ENCODE data around the gene TMEFF2. TPM values are rescaled to one million over a fixed set of nuclear protein-coding genes. Genes with fewer than 3 reads are reported as not detected.
A peak's percentile ranks its signal among the peaks of the same experiment; 100 is the strongest.

Gene TMEFF2
- total and polyA plus RNA-seq, 8 donors: 0.18 to 1.0 (median 0.39) TPM; not detected in 2

DNA sequence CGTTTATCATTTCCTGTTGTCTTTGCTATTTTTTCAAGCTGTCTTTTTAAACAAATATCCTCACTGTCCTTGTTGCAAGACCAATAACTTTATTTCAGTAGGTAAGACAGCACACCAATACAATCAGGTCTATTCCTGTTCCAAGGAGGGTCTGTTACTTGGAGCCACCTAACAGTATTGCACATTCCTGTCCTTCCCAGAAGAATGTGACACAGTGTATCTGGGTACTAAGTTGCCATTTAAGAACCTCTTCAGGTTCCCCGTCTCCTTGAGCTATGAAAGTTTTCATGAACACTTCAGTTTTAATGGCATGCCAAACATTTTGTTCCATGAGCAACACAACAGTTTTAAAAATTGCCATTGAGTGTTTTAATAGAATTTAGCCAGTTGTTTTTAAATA, 209.0 kb downstream of the TMEFF2 start:
- ATAC-seq (peak; percentile 89), DNase-seq (no peak)
- intact Hi-C loops (cut with DNase I): no loop called here

DNA sequence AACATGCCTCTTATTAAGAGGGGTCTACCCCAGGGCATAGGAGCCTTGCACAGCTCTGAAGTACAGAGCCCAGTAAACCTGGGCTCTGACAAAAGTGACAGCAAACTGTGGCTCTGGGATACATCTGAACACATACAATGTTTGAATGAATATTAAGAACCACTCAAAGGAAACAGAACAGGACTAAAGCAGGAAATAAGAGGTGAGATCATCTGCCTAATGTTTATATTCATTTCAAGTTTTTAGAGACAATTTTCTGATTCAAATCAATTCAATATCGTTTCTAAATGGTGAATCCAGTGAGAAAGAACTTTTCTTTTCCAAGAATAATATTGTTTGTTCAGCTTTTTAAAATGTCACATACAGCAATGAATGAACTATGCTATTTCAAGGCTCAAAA, 211.1 kb downstream of the TMEFF2 start:
- no peak overlapping the region for H3K4me3 ChIP-seq
- H3K27ac ChIP-seq: no peak overlapping the region
- ATAC-seq (no peak), DNase-seq (no peak)
- H3K4me1 ChIP-seq: no peaks in the 10 kb centered on the region
- H3K9me3 ChIP-seq: no peaks in the 10 kb centered on the region
- TF ChIP-seq, protein P1, sequence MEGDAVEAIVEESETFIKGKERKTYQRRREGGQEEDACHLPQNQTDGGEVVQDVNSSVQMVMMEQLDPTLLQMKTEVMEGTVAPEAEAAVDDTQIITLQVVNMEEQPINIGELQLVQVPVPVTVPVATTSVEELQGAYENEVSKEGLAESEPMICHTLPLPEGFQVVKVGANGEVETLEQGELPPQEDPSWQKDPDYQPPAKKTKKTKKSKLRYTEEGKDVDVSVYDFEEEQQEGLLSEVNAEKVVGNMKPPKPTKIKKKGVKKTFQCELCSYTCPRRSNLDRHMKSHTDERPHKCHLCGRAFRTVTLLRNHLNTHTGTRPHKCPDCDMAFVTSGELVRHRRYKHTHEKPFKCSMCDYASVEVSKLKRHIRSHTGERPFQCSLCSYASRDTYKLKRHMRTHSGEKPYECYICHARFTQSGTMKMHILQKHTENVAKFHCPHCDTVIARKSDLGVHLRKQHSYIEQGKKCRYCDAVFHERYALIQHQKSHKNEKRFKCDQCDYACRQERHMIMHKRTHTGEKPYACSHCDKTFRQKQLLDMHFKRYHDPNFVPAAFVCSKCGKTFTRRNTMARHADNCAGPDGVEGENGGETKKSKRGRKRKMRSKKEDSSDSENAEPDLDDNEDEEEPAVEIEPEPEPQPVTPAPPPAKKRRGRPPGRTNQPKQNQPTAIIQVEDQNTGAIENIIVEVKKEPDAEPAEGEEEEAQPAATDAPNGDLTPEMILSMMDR (IDR thresholded peaks at IDR 0.05): no peak
- intact Hi-C loops (cut with DNase I): no loop called here
- no peaks in the 10 kb centered on the region for H3K36me3 ChIP-seq
- H3K27me3 ChIP-seq: no peaks in the 10 kb centered on the region

More for the DNA sequence above, 209.0 kb downstream of the TMEFF2 start:
- Histone ChIP-seq H3K36me3 (no peaks in the 10 kb centered on the region), H3K27me3 (no peaks in the 10 kb centered on the region), H3K9me3 (no peaks in the 10 kb centered on the region), H3K4me3 (no peak overlapping the region), H3K27ac (no peak overlapping the region), H3K4me1 (no peaks in the 10 kb centered on the region)
- TF ChIP-seq, protein P1 (IDR thresholded peaks at IDR 0.05): no peak

DNA sequence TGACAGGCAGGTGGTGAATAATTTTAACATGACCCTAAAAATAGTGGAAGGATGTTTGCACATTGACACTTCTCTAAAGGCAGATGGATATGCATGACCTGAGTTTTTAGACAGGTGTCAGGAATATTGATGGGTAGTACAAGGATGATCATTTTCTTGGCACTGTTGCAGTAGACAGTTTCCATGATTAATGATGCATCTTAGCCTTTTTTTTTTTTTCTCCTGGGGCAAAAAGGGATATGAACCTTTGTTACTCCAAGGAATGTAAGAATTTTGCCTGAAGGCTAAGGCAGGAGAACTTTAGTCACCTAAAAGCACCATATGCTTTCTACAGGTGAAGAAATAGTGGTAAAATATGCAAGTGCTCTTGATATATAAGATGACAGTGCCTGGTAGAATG, 211.5 kb downstream of the TMEFF2 start:
- DNase-seq (no peak), ATAC-seq (no peak)
- Histone ChIP-seq H3K27me3 (no peaks in the 10 kb centered on the region), H3K27ac (no peak overlapping the region), H3K9me3 (no peaks in the 10 kb centered on the region), H3K4me1 (no peaks in the 10 kb centered on the region), H3K36me3 (no peaks in the 10 kb centered on the region), H3K4me3 (no peak overlapping the region)
- intact Hi-C loops (cut with DNase I): no loop called here
- TF ChIP-seq, protein P1 (IDR thresholded peaks at IDR 0.05): no peak

DNA sequence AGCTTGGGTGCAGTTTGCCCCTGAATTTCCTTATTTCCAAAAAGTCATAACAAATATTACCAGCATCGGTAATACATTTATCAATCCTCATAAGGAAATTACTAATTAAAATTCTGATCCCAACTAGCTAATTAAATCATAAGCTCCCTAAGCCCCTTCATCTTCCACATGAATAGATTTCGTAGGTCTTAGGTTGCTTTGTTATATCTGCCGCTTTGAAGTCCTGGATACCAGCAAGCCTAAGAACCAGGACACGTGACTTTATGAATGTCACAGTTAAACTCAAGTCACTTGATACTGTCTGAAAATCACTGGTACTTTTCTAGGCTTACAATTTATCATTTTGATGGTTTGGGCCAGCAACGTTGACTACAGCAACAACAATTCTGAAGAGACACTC, 213.0 kb downstream of the TMEFF2 start:
- ATAC-seq (no peak), DNase-seq (no peak)
- no peaks in the 10 kb centered on the region for H3K9me3 ChIP-seq
- H3K36me3 ChIP-seq: no peaks in the 10 kb centered on the region
- TF ChIP-seq, protein P1 (IDR thresholded peaks at IDR 0.05): no peak
- H3K4me3 ChIP-seq: no peak overlapping the region
- no peak overlapping the region for H3K27ac ChIP-seq
- no peaks in the 10 kb centered on the region for H3K4me1 ChIP-seq
- intact Hi-C loops (cut with DNase I): no loop called here
- H3K27me3 ChIP-seq: no peaks in the 10 kb centered on the region

DNA sequence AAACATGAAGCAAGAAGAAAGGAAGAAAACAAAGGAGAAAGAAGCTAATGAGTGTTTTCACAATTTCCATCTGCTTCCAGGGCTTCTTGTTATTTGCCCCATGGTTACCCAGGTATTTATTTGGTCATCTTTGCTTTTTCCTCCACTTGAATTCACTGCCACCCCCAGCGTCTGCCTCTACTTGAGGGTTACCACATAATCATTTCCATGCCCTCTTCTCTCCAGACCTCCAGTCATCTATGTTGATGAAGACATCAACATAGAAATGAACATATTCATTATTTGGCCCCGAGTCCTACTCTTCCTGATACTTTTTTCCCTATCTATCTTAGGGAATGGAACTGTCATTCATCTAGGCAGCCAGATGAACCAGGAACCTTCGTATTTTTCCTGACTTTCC, 214.2 kb downstream of the TMEFF2 start:
- Histone ChIP-seq H3K9me3 (no peaks in the 10 kb centered on the region), H3K4me3 (no peak overlapping the region), H3K36me3 (no peaks in the 10 kb centered on the region), H3K4me1 (no peaks in the 10 kb centered on the region), H3K27ac (no peak overlapping the region), H3K27me3 (no peaks in the 10 kb centered on the region)
- DNase-seq (no peak), ATAC-seq (no peak)
- intact Hi-C loops (cut with DNase I): no loop called here
- TF ChIP-seq, protein P1 (IDR thresholded peaks at IDR 0.05): no peak

Measured in left lung (tissue), 10 donors.